NCI-H187 treated with DMSO at 0.1 percent for 48 hours (cell line): Measurements from ENCODE around the gene GLOD4.

Experiments used
- DNase-seq: peaks from one replicate; lab custom pipeline; 2025; lab: John Stamatoyannopoulos, UW

Gene GLOD4

DNA sequence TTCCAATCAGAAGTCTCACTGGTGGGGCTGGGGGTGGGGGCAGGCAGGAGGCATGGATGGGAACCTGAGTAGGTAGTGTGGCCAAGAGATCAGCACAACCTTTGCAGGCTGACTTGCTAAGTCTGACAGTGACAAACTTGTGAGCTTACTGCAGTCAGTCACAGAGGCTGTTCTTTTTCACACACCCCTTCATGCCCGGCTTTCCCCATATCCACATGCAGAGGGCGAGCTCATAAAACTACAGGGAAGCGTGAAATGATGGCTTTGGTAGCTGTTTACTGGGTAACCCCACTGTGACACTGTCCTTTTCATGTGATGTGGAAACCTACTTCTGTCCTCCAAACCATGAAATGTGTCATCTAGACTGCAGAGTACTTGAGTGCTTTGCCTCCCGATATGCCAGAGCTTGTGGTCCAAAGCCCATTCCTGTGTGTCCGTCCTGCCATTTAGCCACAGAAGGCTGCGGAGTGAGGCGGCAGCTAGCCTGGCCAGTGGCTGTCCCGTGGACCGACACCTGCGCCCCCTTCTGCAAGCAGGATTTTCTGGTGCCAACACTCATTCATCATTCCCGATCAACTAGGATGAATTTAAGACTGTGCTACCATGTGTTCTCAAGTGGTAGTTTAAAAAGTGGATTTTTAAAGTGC, 39.8 kb downstream of the GLOD4 start:
- no peak for DNase-seq

DNA sequence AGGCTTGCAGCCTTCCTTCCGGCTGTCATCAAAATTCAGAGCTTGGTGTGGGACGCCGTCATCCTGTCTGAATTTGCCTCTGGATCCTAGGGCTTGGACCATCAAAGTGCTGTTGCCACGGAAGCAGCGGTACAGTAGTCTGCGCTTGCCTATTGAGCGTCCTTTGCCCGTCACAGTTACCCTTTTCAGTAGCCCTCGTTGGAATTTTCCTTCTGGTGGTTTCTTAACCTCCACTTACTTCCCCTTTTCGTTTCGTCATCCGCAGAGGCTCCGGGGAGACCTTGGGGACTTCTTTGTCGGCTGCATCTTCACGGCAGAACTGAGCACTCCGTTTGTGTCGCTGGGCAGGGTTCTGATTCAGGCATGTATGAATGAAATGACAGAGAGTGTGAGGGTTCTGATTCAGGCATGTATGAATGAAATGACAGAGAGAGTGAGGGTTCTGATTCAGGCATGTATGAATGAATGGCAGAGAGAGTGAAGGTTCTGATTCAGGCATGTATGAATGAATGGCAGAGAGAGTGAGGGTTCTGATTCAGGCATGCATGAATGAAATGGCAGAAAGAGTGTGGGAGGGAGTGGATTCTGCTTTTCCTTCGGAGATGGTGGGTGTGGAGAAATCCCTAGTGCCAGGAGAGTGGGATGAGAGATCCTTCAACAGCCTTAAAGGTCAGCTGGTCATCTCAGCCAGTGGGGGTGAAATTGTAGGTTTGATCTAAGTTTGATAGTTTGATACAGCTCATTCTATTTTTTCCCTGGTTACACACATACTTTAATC, 41.7 kb downstream of the GLOD4 start:
- no peak for DNase-seq

DNA sequence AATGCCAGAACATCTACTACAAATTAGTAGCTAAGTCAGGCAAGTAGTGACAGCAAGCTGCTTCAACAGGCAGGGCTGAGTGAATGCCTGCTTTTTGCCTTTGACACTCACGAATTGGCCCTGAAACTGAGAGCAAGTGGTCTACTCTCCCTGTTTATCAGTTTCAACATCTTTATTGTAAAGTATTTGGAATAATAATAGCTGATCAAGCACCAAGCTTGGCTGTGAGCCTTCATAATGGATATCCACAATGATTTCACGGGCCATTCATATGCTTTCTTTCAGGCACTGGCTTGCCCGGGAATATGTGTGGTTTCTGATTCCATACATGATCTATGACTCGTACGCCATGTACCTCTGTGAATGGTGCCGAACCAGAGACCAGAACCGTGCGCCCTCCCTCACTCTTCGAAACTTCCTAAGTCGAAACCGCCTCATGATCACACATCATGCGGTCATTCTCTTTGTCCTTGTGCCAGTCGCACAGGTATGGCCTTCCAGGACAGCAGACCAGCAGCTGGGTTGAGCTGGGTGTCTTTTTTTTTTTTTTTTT, 44.4 kb downstream of the GLOD4 start:
- DNase-seq: no peak

DNA sequence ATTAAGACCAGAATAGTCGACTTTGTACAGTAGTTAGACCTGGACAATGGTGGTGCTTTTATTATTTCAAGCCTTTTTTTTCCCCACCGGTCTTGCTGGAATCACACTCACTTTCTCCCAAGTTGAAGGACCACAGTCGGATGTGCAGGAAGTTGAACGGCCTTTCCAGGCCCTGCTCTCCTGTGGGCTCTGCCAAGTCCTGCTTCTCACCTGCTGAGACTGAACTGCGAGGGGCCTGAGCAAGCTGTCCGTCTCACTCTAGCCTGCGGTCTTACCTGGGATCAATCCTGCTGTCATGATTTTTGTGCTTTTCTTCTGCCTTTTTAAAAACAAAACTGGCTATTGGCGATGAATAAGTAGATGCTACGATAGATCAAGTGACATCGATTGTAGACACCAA, 48.3 kb downstream of the GLOD4 start:
- no peak for DNase-seq

DNA sequence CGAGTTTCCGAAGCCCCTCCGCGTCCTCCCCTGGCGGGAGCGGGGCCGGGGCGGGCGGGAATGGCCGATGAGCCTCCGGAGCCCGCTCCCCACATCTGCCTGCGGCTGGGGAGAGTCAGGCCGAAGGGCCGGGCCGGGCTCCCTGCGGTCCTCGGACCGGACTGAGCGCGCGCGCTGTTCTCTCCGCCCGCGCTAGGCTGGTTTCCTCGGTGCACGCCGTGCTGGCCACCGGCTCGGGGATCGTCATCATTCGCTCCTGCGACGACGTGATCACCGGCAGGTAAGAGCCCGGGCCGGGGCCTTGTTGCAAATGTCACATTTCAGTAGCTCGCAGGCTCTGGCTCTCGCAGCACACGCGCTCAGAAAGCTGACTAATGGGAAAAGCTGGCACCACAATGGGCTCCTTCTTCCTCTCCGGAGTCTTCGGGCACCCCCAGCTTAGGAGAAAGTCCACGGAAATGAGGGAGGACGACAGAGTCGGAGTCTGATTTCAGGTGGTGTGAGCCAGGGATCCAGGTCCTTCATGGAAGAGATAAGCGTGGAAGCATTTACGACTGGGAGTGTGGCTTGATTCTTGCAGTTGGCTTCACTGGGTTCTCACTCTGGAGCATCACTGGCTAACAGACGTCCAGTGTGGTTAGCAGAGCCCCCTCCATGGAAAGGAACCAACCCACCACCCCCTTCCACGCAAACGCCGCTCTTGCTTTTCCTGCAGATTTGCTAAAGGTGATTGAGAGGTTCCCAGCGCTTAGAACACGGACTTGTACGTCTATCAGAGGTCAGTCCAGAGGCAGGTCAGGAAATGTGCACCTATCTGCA, 49.0 kb downstream of the GLOD4 start:
- DNase-seq: no peak

DNA sequence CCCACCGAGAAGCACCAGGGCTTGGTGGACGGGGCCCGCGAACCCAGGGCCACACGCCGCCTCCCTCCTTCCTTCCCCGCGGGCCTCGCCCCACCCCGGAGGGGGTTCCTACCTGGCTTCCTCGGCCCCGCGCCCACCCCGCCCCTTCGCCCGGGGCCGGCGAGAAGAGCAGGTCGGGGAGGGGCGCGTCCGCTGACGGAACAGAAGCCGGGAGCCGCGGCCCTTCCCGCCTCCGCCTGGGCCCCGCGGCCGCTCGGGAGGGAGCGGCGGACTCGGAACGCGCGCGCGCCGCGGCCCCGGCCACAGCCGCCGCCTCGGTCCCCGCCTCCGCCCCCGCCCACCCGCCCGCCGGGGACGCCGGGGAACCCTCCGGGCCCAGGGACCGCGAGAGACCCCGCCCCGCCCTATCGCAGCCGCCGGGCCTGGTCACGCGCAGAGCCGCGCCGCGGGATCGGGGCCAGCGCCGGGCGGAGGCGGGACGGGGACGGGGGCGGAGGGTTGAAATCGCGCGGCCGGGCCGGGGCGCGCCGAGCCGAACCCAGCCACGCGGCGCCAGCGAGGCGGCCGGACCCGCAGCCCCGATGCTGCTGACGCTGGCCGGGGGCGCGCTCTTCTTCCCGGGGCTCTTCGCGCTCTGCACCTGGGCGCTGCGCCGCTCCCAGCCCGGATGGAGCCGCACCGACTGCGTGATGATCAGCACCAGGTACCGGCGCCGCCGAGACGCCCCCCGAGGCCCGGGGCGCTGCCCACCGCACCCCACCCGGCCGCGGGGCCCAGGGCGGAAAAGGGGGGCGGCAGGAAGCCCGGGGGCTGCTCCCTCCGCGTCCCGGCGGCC, 49.8 kb downstream of the GLOD4 start, which contains the start of gene TLCD3A:
Gene TLCD3A, plus strand, starts transcription at position 530 of the 835 bp plus-strand sequence. Its CDS starts 52 bp downstream, at position 582.
- no peak for DNase-seq

GRCh38 chr17:731644-732066, 50.4 kb downstream of the GLOD4 start:
- DNase-seq: no peak

DNA sequence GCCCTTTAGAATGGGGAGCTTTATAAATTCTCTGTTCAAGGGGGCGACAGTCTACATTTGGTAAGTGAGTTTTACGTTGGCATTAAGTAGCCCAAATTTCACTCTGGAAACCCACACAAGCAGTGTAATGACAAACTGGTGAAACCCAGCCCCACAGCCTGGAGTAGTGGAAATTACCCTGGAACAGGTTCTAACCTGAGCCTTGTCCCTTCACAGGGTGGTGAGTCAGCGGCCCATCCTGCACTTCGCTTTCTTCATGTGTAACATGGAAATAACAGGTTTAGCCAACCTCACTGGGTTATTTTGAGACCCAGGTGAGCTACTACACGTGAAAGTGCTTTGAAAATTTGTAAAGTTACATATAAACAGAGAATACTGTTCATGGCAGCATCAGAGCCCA, 53.2 kb downstream of the GLOD4 start:
- DNase-seq: no peak

DNA sequence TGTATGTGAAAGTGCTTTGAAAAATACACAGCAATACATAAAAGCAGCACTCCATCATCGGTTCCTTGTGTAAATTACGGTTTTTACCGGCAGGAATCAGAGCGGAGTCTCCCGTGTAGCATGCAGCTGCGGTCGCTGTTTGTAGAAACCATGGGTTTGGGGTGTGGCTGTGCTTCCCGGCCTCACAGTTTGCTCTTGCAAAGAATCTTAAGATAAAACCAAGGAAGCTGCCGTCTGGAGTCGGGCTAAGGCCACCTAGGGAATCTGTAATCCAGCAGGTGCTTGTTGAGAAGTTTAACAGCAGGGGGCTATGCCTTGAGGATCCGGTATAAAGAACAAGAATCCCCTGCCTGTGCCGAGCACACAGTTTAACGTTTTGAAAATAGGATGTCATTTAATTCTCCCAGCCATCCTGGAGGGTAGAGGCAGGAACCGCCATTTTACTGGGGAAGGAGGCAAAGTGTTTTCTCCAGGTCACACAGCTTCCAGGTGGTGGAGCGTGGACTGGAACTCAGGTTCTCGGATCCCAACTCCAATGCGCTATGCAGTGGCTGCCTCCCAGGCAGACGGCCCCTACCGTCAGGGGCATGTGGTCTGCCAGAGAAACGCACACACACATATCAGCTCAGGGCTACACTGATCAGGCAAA, 55.7 kb downstream of the GLOD4 start:
- DNase-seq: no peak

- no peak for DNase-seq
These were observed 56.3 kb downstream of the GLOD4 start for GRCh38 chr17:725746-726145.

GRCh38 chr17:725084-725483, 57.0 kb downstream of the GLOD4 start:
- DNase-seq: no peak

GRCh38 chr17:721540-721937, 60.5 kb downstream of the GLOD4 start:
- DNase-seq: no peak

DNA sequence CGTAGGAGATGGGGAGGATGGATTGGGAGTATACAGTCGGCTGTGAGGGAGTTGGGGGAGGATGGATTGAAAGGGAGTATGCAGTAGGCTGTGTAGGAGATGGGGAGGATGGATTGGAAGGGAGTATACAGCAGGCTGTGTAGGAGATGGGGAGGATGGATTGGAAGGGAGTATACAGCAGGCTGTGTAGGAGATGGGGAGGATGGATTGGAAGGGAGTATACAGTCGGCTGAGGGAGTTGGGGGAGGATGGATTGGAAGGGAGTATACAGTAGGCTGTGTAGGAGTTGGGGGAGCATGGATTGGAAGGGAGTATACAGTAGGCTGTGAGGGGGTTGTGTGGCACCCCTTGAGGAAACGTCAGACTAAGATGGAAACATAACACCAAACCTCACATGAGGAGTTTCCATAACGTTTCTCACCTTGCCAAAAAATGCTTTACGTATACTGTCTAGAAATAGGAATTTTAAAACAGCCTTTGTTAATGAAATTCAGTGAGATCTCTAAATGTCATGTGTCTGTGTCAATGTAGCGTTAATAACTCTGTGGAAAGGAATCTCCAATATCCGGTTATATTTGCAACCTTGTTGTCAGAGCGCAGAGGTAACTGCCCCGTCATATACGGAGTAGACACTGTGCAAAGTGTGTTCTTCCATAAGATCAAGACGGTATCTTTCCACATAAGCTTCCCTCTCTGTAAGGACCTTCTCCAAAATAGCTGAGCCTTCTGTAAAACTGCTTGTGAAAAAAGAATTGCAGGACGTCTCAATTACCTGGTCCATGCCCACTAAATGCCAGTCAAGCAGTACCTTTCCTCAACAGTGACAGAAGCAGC, 61.2 kb downstream of the GLOD4 start:
- DNase-seq: no peak

GRCh38 chr17:718075-718474, 64.0 kb downstream of the GLOD4 start:
- no peak for DNase-seq
